ENCODE measurements around the gene NDUFV1.
"Not testable (repeated sequence)": the region's sequence is repeated elsewhere in the genome, so short reads cannot be mapped to it uniquely, and the experiment has no call there.

GRCh38 chr11:67619683-67620618, 13.2 kb downstream of the NDUFV1 start:
- TF ChIP-seq CTCF (IDR thresholded peaks at IDR 0.05; ENCODE audit: low read length); EZH2 (optimal IDR thresholded peaks at IDR 0.05; ENCODE audit: low read depth, low read length); EZH2phosphoT487 (IDR thresholded peaks at IDR 0.05; ENCODE audit: low read length): not testable (repeated sequence)

All from MM.1S (cell line).